Pancreas (tissue), 10 donors: ENCODE results near the gene TAF1D. TPM values are rescaled to one million over a fixed set of nuclear protein-coding genes. Genes with fewer than 3 reads are reported as not detected.
"Not testable (repeated sequence)": the region's sequence is repeated elsewhere in the genome, so short reads cannot be mapped to it uniquely, and the experiment has no call there.

Experiments used
- ATAC-seq, 4 donors: fragments of 200-7000 bp; cut with Tn5 transposase; one replicate each; pipeline versions ENCODE4 v1.8.0 to v1.9.1; 2020; ENCODE audit warnings: mild to moderate bottlenecking in 4 of 4, moderate library complexity in 4 of 4
- DNase-seq, 6 donors: peaks; one replicate each; pipeline ENCODE4 v3.0.0-alpha.2; 2020
- FAIRE-seq: peaks from 2 replicates; lab custom pipeline; 2012; peaks lifted over from hg19 to GRCh38; lab: Jason Lieb, UNC
- H3K27ac ChIP-seq, 4 donors: fragments of 200-600 bp; sonication (generic); 1 replicate in 3 of 4; 2 replicates in 1 of 4; pipeline versions ENCODE4 v1.5.0 to v1.8.0; 2020
- H3K27me3 ChIP-seq, 4 donors: fragments of 200-600 bp; one replicate each; pipeline ENCODE4 v1.8.0; 2021
- H3K36me3 ChIP-seq, 3 donors: fragments of 200-600 bp; sonication (generic) in 1 of 3; one replicate each; pipeline versions ENCODE4 v1.5.0 to v1.8.0; 2020 to 2021
- H3K4me1 ChIP-seq, 3 donors: fragments of 200-600 bp; one replicate each; pipeline ENCODE4 v1.8.0; 2021
- H3K4me3 ChIP-seq, 4 donors: fragments of 200-600 bp; sonication (generic) in 2 of 4; one replicate each; pipeline versions ENCODE4 v1.5.0 to v1.8.0; 2020 to 2021
- H3K9me3 ChIP-seq, 4 donors: fragments of 200-600 bp; one replicate each; pipeline ENCODE4 v1.8.0; 2021
- CTCF ChIP-seq, 4 donors: fragments of 200-600 bp; sonication (generic) in 3 of 4; IDR thresholded peaks; one replicate each; pipeline versions ENCODE4 v1.5.0 to v1.8.0; 2021; ENCODE audit warnings: antibody characterized with exemption in 4 of 4
- WGBS, 2 donors: extraction: QIAGEN DNeasy Blood & Tissue Kit; methylation state at CpG; one replicate each; pipeline ENCODE4 v1.1.7; 2013; 5-methylcytosine and 5-hydroxymethylcytosine counted together
- intact Hi-C, 3 donors: fragments of 100-400 bp; cut with DNase I; formaldehyde crosslinking; loops; one replicate each; pipeline versions ENCODE4 v1.11.1 to v1.14.2; 2022
- polyA plus RNA-seq, 2 donors: library from polyadenylated mRNA; stranded (reverse); fragments of 200-250 nt; gene quantifications; one replicate each; pipeline ENCODE4 v1.2.3, GENCODE V29; 2013
- total RNA-seq, 6 donors: library from RNA; stranded (reverse); fragmentation: NEBNext Ultra II Directional in 4 of 6; extraction: Animal tissue kit (Norgen Biotek cat#: 25700) in 4 of 6; gene quantifications; one replicate each; pipeline versions ENCODE4 v1.2.1 to v1.2.4, GENCODE V29; 2021 to 2023
- donor health status: healthy with polysubstance abuse.
- donor health status: DM: no; HTN: no; CAD: no; lungs with moderate emphysema.
- donor health status: DM: no; HTN: no; CAD: no.
- donor health status: control.
- donor health status: control.
- donor health status: Bipolar disorder and iron deficiency.
- donor health status: DM: yes; HTN: yes; CAD: no.
- donor health status: DM: no; HTN: no; CAD: no.
- donor health status: DM: no; HTN: no; CAD: no.
- donor health status: DM: yes; HTN: yes; CAD: no.

Gene TAF1D
- total and polyA plus RNA-seq, 8 donors = 58.4 to 248 (median 108) TPM

- TF ChIP-seq CTCF (IDR thresholded peaks at IDR 0.05) = no peak
- DNase-seq (no peak), FAIRE-seq (no peak), ATAC-seq (no peak)
- Histone ChIP-seq H3K36me3 (peaks cover 0 to 32% (median 17%) of the 10 kb centered on the region in 3 donors), H3K4me1 (no peaks in the 10 kb centered on the region), H3K27ac (no peak overlapping the region), H3K4me3 (no peak overlapping the region), H3K27me3 (no peaks in the 10 kb centered on the region), H3K9me3 (no peaks in the 10 kb centered on the region)
- intact Hi-C loops = no loop called here
- WGBS, 2 donors = 97 to 98% methylated on average over 2 of the region's 2 CpGs
Observed at GRCh38 chr11:93753241-93753640, 11.9 kb upstream of the TAF1D start.

- Histone ChIP-seq H3K36me3 (peaks cover 0 to 12% (median 6%) of the 10 kb centered on the region in 3 donors), H3K9me3 (no peaks in the 10 kb centered on the region), H3K4me1 (peaks cover 0 to 7% (median 5%) of the 10 kb centered on the region in 3 donors), H3K27me3 (no peaks in the 10 kb centered on the region), H3K4me3 (no peak overlapping the region), H3K27ac (no peak overlapping the region)
- DNase-seq (no peak), ATAC-seq (no peak), FAIRE-seq (no peak)
- no peak for TF ChIP-seq CTCF (IDR thresholded peaks at IDR 0.05)
- intact Hi-C loops = no loop called here
- 59 to 67% methylated on average over 1 of the region's 1 CpG for WGBS, 2 donors
Observed at GRCh38 chr11:93751001-93751400, 9.7 kb upstream of the TAF1D start.

- Histone ChIP-seq H3K27ac (peak overlapping the region in 2 of 4 donors; percentile 35 to 44), H3K27me3 (no peaks in the 10 kb centered on the region), H3K9me3 (no peaks in the 10 kb centered on the region), H3K36me3 (no peaks in the 10 kb centered on the region), H3K4me3 (no peak overlapping the region), H3K4me1 (peaks cover 14 to 25% (median 23%) of the 10 kb centered on the region in 3 donors)
- no peak for FAIRE-seq
- ATAC-seq = no peak
- DNase-seq = no peak
- WGBS, 2 donors = 46 to 51% methylated on average over 1 of the region's 1 CpG
- intact Hi-C loops = no loop called here
- TF ChIP-seq CTCF (IDR thresholded peaks at IDR 0.05) = no peak
Observed at GRCh38 chr11:93747122-93747521, 5.8 kb upstream of the TAF1D start.

GRCh38 chr11:93746101-93746500 lies 4.8 kb upstream of the TAF1D start:
- no peak for DNase-seq
- intact Hi-C loops = no loop called here
- Histone ChIP-seq H3K4me1 (peaks cover 14 to 25% (median 23%) of the 10 kb centered on the region in 3 donors), H3K9me3 (no peaks in the 10 kb centered on the region), H3K4me3 (peak overlapping the region in 1 of 4 donors; percentile 17), H3K27me3 (no peaks in the 10 kb centered on the region), H3K36me3 (no peaks in the 10 kb centered on the region), H3K27ac (peak overlapping the region in 2 of 4 donors; percentile 66 to 69)
- no peak for TF ChIP-seq CTCF (IDR thresholded peaks at IDR 0.05)
- no peak for ATAC-seq
- 14 to 21% methylated on average over 2 of the region's 2 CpGs for WGBS, 2 donors
- FAIRE-seq = no peak

GRCh38 chr11:93745005-93745755 lies 3.9 kb upstream of the TAF1D start:
- H3K4me3 ChIP-seq = peak overlapping the region in 2 of 4 donors; percentile 15 to 17
- ATAC-seq, H3K9me3 ChIP-seq, H3K36me3 ChIP-seq, H3K27me3 ChIP-seq, DNase-seq, intact Hi-C loops, FAIRE-seq: not testable (repeated sequence)
- H3K4me1 ChIP-seq = peaks cover 14 to 25% (median 23%) of the 10 kb centered on the region in 3 donors
- H3K27ac ChIP-seq = peak overlapping the region in 3 of 4 donors; percentile 53 to 69 (median 66)
- 11 to 12% methylated on average over 12 of the region's 12 CpGs for WGBS, 2 donors
